Measurements from ENCODE around the gene IGDCC3. TPM values are rescaled to one million over a fixed set of nuclear protein-coding genes. Genes with fewer than 3 reads are reported as not detected.

The IGDCC3 gene
- polyA plus RNA-seq, 4 donors: 4.1 to 11.9 (median 7.3) TPM

DNA sequence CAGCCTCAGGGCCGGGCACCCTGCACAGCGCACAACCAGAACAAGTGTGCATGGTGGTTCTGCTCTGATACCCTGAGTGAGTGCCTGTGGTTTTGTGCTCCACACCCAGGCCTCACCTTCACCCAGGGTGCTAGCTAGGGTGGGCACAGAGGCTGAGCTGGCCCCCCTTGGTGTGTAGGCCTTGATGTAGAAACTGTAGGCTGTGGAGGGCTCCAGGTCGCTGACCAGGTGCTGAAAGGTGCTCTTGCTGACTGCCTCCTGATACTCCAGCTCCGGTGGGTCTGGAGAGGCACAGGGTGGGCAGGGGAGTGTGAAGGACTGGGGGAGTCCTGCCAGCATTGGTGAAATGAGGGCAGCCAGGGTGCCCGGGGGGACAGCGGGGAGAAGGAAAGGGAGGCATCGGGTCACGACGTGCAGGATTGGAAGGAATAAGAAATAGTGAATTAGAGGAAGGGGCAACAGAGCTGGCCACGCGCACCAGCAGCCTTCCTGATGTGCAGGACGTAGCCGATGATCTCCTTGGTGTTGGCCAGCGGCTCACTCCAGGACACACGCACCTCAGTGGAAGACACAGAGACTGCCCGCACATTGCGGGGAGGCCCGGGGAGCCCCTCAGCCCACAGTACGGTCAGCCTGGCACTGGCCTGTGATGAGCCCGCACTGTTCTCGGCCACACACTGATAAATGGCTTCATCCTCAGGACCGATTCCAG lies 46.7 kb downstream of the IGDCC3 start:
- no peak for DNase-seq (ENCODE audit: low read depth in 4 of 4, low spot score in 3 of 4)

DNA sequence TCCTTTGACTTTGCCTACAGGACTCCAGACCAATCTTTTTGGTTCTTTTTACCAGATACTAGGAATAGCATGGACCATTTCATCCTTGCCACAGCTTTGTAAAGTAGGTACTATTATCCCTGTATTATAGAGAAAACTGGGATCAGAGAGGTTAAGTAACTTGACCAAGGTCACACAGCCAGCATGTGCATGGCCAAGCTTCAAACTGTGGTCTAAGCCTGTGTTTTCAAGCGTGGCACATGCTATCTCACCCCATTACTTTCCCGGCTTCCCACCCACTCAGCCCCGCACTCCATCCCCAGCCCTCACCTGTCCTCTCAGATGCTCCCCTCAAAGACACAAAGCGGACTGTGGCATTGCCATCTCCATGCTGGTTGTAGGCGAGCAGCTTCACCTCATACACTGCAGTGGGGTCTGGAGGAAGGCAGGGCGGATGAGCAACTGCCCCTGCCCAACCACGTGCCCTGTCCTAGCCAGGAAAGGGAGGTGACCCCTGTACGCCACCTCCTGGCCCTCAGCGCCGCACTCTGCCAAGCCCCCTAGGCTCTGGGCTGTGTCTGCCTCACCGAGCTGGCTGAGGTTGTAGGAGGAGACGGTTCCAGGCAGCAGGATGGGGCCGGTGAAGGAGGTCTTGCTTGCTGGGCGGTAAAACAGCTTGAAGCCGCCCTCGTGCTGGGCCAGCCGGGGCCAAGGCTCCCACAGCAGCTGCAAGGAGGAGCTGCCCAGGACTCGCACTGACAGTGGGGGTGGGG lies 47.6 kb downstream of the IGDCC3 start:
- DNase-seq (ENCODE audit: low read depth in 4 of 4, low spot score in 3 of 4): no peak

DNA sequence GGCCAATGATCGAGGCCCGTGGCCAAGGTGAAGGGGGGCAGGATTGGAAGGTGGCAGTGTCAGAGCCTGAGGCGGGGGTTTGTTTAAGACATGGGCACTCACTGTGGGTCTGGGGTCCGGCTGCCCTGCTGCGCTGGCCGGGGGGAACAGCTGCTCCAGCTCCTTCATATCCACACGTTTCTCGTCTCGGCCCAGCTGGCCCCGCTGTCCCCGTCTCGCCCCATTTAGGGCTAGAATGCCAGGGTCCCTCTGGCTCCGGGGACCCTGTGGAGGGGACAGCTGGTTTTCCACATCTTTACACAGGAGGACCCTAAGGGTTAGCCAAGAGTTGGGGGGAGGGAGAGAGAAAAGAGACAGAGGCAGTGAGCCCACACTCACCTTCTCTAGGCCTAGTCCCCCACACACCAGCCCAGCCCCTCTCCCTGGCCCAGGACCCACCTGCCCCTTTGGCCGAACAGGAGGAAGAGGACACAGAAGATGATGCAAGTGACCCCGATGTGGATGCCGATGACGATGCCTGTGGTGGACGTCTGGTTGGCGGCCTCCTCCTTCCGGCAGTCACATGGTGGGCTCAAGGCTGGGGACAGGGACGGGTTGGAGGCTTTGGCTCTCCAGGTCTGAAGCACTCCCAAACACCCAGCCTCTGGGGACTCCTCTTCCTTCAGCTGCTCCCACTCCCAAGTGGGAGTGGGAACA lies 48.4 kb downstream of the IGDCC3 start:
- no peak for DNase-seq (ENCODE audit: low read depth in 4 of 4, low spot score in 3 of 4)

DNA sequence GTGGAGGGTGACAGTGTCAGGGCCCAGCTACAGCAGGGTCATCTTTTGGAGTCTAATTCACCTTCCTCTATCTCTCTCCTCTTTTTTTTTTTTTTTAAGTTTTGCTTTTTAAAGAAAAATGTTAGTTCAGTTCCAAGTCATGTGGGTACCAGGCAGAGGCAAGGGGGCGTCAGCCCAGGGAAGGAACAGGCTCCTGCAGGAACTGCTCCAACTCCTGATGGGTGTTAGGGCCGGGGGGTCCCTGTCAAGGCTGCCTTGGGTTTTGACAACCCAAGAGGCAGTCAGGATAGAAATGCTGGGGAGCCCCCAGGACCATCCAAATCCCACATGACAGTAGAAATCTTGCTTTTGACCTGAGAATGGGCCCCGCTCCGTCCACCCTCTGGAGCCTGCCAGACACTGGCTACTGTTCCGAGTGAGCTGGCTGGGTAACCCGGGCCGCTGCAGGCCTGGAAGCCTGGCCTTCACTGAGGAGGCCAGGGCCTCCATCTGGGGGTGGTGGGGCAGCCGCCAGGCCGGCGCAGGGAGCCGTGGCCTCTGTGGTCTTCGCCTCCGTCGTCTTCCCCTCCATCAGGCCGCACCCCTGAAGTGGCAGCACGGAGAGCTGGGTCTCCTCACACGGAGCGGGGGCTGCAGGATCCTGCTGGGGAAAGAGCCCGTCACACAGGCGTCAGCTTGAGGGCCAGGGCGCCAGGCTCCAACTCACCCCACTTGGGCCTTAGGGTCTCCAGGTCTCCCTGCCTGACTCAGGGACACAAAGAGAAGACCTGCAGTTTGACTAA lies 49.1 kb downstream of the IGDCC3 start:
- DNase-seq (ENCODE audit: low read depth in 4 of 4, low spot score in 3 of 4): no peak

DNA sequence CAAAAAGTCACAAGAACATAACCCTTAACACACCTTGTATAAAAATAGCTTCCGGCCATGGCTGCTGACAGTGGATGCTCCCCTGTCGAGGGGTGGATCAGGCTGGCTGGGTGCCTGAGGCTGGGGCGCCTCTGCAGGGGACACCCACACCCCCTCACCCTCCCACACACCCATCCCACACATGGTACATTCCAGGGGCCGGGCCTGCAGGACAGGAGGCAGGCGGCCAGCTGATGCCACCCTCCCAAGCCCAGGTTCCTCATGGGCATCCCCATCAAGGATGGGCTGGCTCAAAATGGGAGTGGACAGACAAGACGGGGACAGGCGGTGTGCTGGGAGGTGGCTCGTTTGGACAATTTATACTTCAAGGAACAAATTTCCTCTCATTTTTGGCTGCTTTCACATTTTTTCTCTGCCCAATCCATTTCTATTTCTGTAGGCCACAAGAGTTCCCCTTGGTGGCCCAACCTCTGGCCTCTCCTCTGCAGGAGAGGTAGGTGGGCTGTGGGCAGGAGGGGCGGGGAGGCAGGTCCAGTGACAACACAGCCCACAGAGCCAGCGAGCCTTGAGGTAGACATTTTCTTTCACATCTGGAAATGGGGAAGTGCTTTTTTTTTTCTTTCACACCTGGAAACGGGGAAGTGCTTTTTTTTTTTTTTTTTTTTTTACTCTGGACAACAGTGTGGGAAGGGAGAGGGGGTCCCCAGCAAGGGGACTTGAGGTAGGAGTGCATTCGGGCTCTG lies 50.0 kb downstream of the IGDCC3 start:
- no peak for DNase-seq (ENCODE audit: low read depth in 4 of 4, low spot score in 3 of 4)

DNA sequence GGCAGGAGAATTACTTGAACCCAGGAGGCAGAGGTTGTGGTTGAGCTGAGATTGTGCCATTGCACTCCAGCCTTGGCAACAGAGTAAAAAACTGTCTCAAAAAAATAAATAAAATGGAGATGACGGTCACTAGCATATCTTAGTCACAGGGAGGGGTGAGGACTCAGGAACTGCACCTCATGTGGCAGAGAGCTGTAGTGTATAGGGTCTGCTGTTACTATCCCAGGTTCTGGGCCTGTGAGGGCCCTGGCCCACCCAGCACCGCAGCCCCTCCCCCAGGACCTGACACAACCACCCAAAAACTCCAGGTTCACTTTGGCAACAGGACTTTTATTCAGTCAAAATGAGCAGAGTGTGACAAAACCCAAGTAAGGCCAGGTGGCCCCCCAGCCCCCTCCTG lies 51.0 kb downstream of the IGDCC3 start:
- no peak for DNase-seq (ENCODE audit: low read depth in 4 of 4, low spot score in 3 of 4)

DNA sequence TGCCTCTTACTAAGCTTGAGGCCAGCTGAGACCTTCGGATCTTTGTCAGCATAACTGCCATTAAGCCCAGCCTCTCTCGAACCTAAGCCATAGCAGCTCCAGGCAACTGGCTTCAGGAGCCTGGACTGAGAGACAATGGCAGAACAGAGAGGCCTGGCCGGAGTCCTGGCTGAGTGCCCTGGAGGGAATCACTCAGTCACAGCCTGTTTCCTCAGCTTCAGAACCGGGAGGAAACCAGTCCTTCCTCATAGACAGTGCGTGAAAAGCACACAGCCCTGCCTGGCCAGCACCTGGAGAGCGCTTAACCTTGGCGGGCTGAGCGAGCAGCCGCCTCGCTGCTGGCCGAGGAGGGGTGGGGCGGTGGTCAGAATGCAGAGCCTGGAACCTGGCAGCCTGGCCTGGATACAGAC lies 51.7 kb downstream of the IGDCC3 start:
- DNase-seq (ENCODE audit: low read depth in 4 of 4, low spot score in 3 of 4): no peak

DNA sequence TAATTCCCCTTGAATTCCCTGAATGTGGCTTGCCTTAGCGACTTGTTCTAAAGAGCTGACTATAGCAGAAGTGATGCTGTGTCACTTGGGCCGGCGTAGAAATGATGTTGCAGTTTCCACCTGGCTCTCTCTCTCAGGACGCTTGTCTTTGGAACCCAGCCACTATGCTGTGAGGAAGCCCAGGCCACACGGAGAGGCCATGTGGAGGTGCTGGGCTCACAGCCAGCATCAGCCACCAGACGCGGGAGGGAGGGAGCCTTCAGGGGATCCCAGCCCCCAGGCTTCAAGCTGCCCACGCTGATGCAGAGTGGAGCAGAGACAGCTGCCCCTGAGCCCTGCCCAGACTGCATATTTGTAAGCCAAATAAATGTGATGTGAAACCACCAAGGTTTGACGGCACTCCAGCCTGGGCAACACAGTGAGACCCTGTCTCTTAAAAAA lies 54.7 kb downstream of the IGDCC3 start:
- DNase-seq (ENCODE audit: low read depth in 4 of 4, low spot score in 3 of 4): no peak

DNA sequence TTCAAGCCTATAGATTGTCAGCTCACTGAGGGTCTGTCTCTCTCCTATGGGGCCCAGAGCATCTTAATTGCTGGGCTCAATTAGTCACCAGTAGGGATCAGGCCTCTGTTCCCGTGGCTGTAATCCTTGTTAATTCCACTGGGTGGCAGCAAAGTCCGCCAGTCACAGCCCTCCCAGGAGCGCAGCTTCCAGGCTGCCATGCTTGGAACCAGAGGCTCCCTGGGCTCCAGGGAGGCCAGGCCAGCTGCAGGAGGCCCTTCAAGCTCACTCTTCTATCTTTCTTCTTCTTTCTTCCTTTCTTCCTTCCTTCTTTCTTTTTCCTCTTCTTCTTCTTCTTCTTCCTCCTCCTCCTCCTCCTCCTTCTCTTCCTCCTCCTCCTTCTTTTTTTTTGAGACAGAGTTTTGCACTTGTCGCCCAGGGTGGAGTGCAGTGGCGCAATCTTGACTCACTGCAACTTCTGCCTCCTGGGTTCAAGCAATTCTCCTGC lies 58.9 kb downstream of the IGDCC3 start:
- DNase-seq (ENCODE audit: low read depth in 4 of 4, low spot score in 3 of 4): peak in 2 of 4 donors; percentile 63 to 74

DNA sequence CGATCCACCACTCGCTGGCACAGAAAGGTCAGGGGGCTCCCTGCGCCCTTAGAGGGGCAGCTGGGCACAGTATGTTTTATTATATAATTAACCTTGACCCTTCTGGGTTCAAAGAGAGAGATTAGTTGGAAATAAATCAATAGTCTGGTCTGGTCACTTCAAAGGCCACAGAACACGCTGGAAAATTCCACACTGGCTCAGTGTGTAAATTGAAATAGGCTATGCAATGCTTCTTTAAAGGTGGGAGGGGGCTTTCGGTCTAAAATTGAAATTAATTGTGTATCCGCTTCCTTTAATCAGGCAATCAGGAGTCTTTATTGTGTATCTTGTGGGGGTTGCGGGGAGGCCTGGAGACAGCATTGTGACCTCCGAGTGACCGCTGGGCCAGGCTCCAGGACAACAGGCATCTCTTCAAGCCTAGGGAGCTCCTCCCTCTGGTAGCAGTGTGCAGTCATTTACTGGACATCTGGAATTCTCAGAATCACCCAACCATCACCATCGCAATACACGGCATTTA lies 65.3 kb downstream of the IGDCC3 start:
- DNase-seq (ENCODE audit: low read depth in 4 of 4, low spot score in 3 of 4): peak in 3 of 4 donors; percentile 56 to 69 (median 62)

DNA sequence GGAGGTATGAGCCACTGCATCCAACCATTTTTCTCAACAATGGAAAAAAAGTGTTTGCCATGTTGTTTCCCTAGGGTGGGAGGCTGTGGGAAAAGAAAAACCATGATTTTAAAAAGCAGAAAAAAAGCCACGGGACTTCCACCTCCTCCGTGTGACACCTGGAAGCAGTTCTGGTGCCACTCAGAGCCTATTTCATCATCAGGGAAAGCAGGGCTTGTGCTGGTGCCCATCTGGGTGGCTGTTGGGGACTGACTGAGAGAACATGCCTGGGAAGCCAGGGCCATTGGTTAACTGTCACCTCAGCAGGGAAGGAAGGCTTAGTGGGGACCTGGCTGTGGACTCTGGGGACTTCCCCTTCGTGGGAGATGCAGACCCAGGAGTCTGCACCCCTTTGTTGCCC lies 66.0 kb downstream of the IGDCC3 start:
- DNase-seq (ENCODE audit: low read depth in 4 of 4, low spot score in 3 of 4): no peak

DNA sequence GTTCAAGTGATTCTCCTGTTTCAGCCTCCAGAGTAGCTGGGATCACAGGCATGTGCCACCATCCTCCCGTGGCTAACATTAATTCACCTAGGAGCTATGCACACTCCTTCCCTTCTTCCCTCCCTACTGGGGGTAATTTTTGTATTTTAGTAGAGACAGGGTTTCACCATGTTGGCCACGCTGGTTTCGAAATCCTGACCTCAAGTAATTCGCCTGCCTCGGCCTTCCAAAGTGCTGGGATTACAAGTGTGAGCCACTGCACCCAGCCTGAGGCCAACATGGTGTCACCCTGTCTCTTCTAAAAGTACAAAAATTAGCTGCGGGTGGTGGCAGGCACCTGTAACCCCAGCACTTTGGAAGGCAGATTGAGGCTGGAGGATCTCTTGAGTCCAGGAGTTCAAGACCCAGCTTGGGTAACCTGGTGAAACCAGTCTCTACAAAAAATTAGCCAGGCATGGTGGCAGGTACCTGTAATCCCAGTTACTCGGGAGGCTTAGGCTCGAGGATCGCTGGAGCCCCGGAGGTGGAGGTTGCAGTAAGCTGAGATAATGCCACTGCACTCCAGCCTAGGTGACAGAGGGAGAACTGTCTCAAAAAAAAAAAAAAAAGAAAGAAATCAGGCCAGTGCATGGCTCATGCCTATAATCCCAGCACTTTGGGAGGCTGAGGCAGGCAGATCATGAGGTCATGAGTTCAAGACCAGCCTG lies 67.2 kb downstream of the IGDCC3 start:
- DNase-seq (ENCODE audit: low read depth in 4 of 4, low spot score in 3 of 4): no peak

DNA sequence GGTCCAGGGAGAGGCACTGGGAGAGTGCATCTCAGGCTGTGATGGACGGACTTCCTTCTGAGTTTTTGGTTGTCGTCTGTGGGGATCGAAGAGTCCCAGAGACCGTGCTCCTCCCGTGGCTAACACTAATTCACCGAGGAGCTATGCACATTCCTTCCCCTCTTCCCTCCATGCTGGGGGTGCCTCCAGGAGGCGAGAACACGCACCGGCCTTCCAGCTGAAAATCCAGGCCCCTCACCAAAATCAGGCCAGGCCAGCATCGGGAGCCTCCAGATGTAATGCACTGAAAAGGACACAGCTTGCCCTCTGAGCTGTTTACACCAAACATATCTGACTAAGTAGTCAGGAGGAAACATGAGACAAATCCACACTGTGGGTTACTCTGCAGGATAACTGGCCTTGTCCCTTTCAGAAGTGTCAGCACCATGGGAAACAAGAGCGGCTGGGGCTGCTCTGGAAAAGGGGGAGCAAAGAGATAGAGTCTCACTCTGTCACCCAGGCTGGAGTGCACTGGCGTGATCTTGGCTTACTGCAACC lies 67.9 kb downstream of the IGDCC3 start:
- no peak for DNase-seq (ENCODE audit: low read depth in 4 of 4, low spot score in 3 of 4)

DNA sequence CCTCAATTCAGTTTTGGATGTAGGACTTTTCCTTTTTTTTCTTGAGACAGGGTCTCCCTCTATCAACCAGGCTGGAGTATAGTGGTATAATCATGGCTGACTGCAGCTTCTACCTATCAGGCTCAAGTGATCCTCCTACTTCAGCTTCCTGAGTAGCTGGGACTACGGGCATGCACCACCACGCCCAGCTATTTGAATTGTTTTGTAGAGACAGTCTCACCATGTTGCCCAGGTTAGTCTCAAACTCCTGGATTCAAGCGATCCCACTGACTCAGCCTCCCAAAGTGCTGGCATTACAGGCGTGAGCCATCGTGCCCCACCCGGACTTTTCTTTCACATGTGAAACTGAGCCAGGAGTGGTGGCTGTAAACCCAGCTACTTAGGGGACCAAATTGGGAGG lies 69.8 kb downstream of the IGDCC3 start:
- DNase-seq (ENCODE audit: low read depth in 4 of 4, low spot score in 3 of 4): no peak

DNA sequence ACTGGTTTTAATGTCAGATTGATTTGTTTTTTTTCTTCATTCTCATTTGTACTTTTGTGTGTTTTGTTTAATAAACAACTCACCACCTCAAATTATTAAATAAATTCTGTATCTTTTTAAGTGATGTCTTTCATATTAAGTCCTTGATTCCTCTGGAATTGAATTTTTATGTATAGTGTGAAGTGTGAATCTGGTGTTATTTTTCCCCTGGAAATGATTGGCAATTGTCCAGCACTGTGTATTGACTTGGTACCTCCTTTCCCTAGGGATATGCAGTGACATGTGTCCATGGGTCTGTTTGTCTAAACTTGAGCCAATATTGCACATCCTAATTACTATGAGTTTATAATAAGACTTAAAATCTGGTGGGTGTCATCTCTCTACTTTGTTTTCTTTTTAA lies 71.3 kb downstream of the IGDCC3 start:
- no peak for DNase-seq (ENCODE audit: low read depth in 4 of 4, low spot score in 3 of 4)

DNA sequence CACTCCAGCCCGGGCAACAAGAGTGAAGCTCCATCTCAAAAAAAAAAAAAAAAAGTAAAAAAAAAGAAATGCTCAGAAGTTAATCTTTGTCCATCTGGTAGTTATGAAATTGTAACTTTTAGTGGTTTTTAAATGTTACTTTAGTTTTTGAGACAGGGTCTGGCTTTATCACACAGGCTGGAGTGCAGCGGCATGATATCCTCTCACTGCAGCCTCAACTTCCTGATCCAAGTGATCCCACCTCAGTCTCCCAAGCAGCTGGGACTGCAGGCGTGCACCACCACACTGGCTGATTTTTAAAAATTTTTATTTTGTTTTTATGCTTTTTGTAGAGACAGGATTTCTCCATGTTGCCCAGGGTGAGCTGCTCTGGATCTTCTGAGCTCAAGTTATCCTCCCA lies 72.0 kb downstream of the IGDCC3 start:
- no peak for DNase-seq (ENCODE audit: low read depth in 4 of 4, low spot score in 3 of 4)

DNA sequence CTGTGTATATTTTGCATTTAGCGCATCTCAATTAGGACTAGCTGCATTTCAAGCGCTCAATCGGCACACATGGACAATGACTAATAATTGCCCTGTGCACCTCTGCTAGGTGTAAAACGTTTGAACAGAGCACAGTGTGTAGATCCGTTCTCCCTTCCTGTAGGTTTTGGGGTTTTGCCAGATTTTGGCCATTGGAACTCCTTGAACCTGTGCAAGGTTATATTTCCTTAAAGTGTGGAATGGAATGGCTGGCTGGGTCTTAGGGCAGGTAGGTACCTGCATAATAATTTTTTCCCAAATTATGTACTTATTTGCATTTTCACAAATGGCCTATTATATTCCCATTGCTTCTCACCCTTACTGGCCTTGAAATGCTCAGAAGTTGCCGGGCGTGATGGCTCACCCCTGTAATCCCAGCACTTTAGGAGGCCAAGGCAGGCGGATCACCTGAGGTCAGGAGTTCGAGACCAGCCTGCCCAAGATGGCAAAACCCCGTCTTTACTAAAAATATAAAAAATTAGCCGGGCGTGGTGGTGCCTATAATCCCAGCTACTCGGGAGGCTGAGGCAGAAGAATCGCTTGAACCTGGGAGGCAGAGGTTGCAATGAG lies 72.5 kb downstream of the IGDCC3 start:
- DNase-seq (ENCODE audit: low read depth in 4 of 4, low spot score in 3 of 4): no peak

DNA sequence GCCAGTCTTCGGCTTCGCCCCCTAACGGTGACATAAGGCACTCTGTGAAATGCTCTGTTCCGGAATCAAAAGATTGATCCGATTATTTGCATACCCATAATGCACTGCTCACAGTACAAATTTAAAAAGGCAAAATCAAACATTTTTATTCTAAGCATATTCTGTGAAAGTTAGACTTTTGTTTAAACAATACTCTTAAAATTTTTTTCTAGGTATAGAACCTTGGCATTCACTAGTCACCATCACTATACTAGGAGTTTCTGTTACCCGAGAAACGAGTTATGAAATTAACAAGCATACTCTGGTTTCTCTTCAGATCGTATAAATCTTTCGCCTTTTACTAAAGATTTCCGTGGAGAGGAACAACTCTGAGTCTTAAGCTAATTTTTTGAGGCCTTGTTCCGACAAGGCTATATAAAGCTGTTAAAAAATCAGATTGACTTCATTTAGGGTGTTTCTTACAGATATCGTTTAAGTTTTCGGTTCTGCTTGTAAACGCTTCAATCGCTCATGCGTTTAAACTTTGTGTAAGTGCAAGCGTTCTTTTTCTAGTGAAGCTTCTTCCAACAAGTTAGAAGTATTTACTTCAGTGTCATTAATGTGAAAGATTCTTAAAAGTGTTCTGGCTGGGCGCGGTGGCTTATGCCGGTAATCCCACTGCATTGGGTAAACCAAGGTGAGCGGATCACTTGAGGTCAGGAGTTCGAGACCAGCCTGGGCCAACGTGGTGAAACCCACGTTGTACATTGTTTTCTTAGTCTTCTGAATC lies 73.2 kb downstream of the IGDCC3 start, which contains the start of gene RNU5B-1:
Gene RNU5B-1, plus strand, starts transcription at position 297 of the 769 bp plus-strand sequence.
- DNase-seq (ENCODE audit: low read depth in 4 of 4, low spot score in 3 of 4): peak; percentile 82 to 88 (median 85)

All from left renal pelvis (tissue), 4 donors.